Measurements from ENCODE around the gene CREB3L2.

Gene CREB3L2

GRCh38 chr7:137867289-137867688, 134.6 kb downstream of the CREB3L2 start:
- Histone ChIP-seq H3K4me3 (no peak overlapping the region), H3K27ac (no peak overlapping the region)

GRCh38 chr7:137865764-137866163, 136.1 kb downstream of the CREB3L2 start:
- no peak overlapping the region for H3K27ac ChIP-seq
- H3K4me3 ChIP-seq: no peak overlapping the region

- Histone ChIP-seq H3K27ac (no peak overlapping the region), H3K4me3 (no peak overlapping the region)
These were observed 138.9 kb downstream of the CREB3L2 start for GRCh38 chr7:137862964-137863363.

- Histone ChIP-seq H3K4me3 (no peak overlapping the region), H3K27ac (no peak overlapping the region)
These were observed 139.5 kb downstream of the CREB3L2 start for GRCh38 chr7:137862358-137862757.

- Histone ChIP-seq H3K27ac (no peak overlapping the region), H3K4me3 (no peak overlapping the region)
These were observed 141.3 kb downstream of the CREB3L2 start for GRCh38 chr7:137860542-137860941.

- no peak overlapping the region for H3K27ac ChIP-seq
- no peak overlapping the region for H3K4me3 ChIP-seq
These were observed 148.8 kb downstream of the CREB3L2 start for GRCh38 chr7:137853053-137853452.

- H3K4me3 ChIP-seq: no peak overlapping the region
- H3K27ac ChIP-seq: no peak overlapping the region
These were observed 149.8 kb downstream of the CREB3L2 start for GRCh38 chr7:137852108-137852507.

- H3K27ac ChIP-seq: no peak overlapping the region
- H3K4me3 ChIP-seq: no peak overlapping the region
These were observed 150.6 kb downstream of the CREB3L2 start for GRCh38 chr7:137850972-137851945.

- H3K4me3 ChIP-seq: no peak overlapping the region
- no peak overlapping the region for H3K27ac ChIP-seq
These were observed 151.3 kb downstream of the CREB3L2 start for GRCh38 chr7:137850571-137850970.

- Histone ChIP-seq H3K4me3 (no peak overlapping the region), H3K27ac (no peak overlapping the region)
These were observed 153.8 kb downstream of the CREB3L2 start for GRCh38 chr7:137848095-137848494.

- H3K27ac ChIP-seq: peak overlapping the region in 1 of 21 experiments; percentile 30
- peak overlapping the region in 6 of 7 experiments; percentile 15 to 25 (median 20) for H3K4me3 ChIP-seq
These were observed 154.3 kb downstream of the CREB3L2 start for GRCh38 chr7:137847568-137848050.

- H3K4me3 ChIP-seq: peak within 1 kb of the TSS; percentile 13 to 25 (median 18)
- peak within 1 kb of the TSS in 1 of 21 experiments; percentile 30 for H3K27ac ChIP-seq
These were observed 154.9 kb downstream of the CREB3L2 start, which contains the start of gene DGKI for GRCh38 chr7:137846827-137847567. TSS of gene DGKI (minus strand) at chr7:137846974.

- Histone ChIP-seq H3K27ac (no peak overlapping the region), H3K4me3 (peak overlapping the region in 6 of 7 experiments; percentile 13 to 25 (median 20))
These were observed 155.4 kb downstream of the CREB3L2 start for GRCh38 chr7:137846549-137846826.

GRCh38 chr7:137844677-137845425, 157.0 kb downstream of the CREB3L2 start:
- Histone ChIP-seq H3K27ac (no peak overlapping the region), H3K4me3 (no peak overlapping the region)

GRCh38 chr7:137839903-137840779, 161.7 kb downstream of the CREB3L2 start:
- Histone ChIP-seq H3K27ac (no peak overlapping the region), H3K4me3 (no peak overlapping the region)

- no peak overlapping the region for H3K4me3 ChIP-seq
- no peak overlapping the region for H3K27ac ChIP-seq
These were observed 163.1 kb downstream of the CREB3L2 start for GRCh38 chr7:137838706-137839315.

- no peak overlapping the region for H3K27ac ChIP-seq
These were observed 165.3 kb downstream of the CREB3L2 start for GRCh38 chr7:137836541-137836940.

GRCh38 chr7:137836113-137836509, 165.8 kb downstream of the CREB3L2 start:
- Histone ChIP-seq H3K4me3 (no peak overlapping the region), H3K27ac (no peak overlapping the region)

More at GRCh38 chr7:137836541-137836940, 165.3 kb downstream of the CREB3L2 start:
- H3K4me3 ChIP-seq: no peak overlapping the region

Data from skin epidermis (tissue), 12 donors.